Peyer's patch (tissue), 4 donors: Measurements from ENCODE around the gene UGT1A9.

Experiments
- CTCF ChIP-seq, 6 experiments: fragments of 450-650 bp in 4 of 6; fragments of 200-600 bp in 2 of 6; sonication (generic) in 1 of 6; IDR thresholded peaks; one replicate each; pipeline ENCODE4 v1.5.1; 2017 to 2019; ENCODE audit warnings: antibody characterized with exemption in 6 of 6, mild to moderate bottlenecking in 3 of 6, moderate library complexity in 1 of 6
- POLR2A ChIP-seq, 2 donors: fragments of 450-650 bp; IDR thresholded peaks; one replicate each; pipeline ENCODE4 v1.5.1; 2017; ENCODE audit warnings: antibody characterized with exemption in 2 of 2, mild to moderate bottlenecking in 2 of 2, moderate library complexity in 2 of 2

GRCh38 chr2:233773854-233774253 lies 102.2 kb downstream of the UGT1A9 start:
- no peak for TF ChIP-seq CTCF (IDR thresholded peaks at IDR 0.05)
- no peak for TF ChIP-seq POLR2A (IDR thresholded peaks at IDR 0.05)
